T-helper 17 cell (primary cell): ENCODE measurements around the gene PIGS. TPM values are rescaled to one million over a fixed set of nuclear protein-coding genes. Genes with fewer than 3 reads are reported as not detected.
"Not testable (repeated sequence)": the region's sequence is repeated elsewhere in the genome, so short reads cannot be mapped to it uniquely, and the experiment has no call there.

Experiments used
- ATAC-seq: fragments of 150-1000 bp; cut with Tn5 transposase; 2 replicates; pipeline ENCODE4 v1.10.0; 2021; ENCODE audit warnings: mild to moderate bottlenecking, moderate library complexity
- DNase-seq, 3 donors: peaks; one replicate each; pipeline versions ENCODE4 v3.0.0 to v3.0.0-alpha.2; 2020 to 2021
- H3K9me3 ChIP-seq: one replicate; pipeline ENCODE4 v1.7.0; 2013; ENCODE audit warnings: low read length, mild to moderate bottlenecking; ENCODE audit not compliant: control insufficient read depth, poor library complexity, severe bottlenecking
- H3K27ac Mint-ChIP-seq: one replicate; pipeline ENCODE4 v1.8.0; 2022; ENCODE audit warnings: mild to moderate bottlenecking, moderate library complexity, mixed read lengths
- H3K27me3 Mint-ChIP-seq: one replicate; pipeline ENCODE4 v1.8.0; 2022; ENCODE audit warnings: mixed read lengths
- H3K36me3 Mint-ChIP-seq: one replicate; pipeline ENCODE4 v1.8.0; 2022; ENCODE audit warnings: low read depth, mixed read lengths
- H3K4me1 Mint-ChIP-seq: one replicate; pipeline ENCODE4 v1.8.0; 2022; ENCODE audit warnings: mild to moderate bottlenecking, mixed read lengths
- H3K4me3 Mint-ChIP-seq: one replicate; pipeline ENCODE4 v1.8.0; 2022; ENCODE audit warnings: mild to moderate bottlenecking, moderate library complexity, mixed read lengths
- total RNA-seq, 4 donors: library from RNA in 2 of 4; stranded (reverse) in 2 of 4; gene quantifications; one replicate each; pipeline ENCODE4 v1.2.3 and lab custom pipeline; 2022 to 2026

Gene PIGS
- total RNA-seq, 2 donors from 2014 or later = 44.5 to 50.9 TPM

- not testable (repeated sequence) for H3K36me3 Mint-ChIP-seq, DNase-seq
Measured at GRCh38 chr17:28576016-28576415, 4.7 kb upstream of the PIGS start.

GRCh38 chr17:28575126-28575795, 3.9 kb upstream of the PIGS start:
- no peak for ATAC-seq
- peaks cover 32% of the 10 kb centered on the region for H3K4me1 Mint-ChIP-seq
- H3K4me3 Mint-ChIP-seq = no peak overlapping the region
- no peak overlapping the region for H3K27ac Mint-ChIP-seq
- H3K27me3 Mint-ChIP-seq = no peaks in the 10 kb centered on the region
- no peaks in the 10 kb centered on the region for H3K9me3 ChIP-seq
- DNase-seq = no peak
- H3K36me3 Mint-ChIP-seq = peaks cover 7% of the 10 kb centered on the region

More at GRCh38 chr17:28576016-28576415, 4.7 kb upstream of the PIGS start:
- H3K27me3 Mint-ChIP-seq, H3K9me3 ChIP-seq, ATAC-seq: not testable (repeated sequence)
- H3K4me1 Mint-ChIP-seq = peaks cover 32% of the 10 kb centered on the region
- peak overlapping the region; percentile 93 for H3K4me3 Mint-ChIP-seq
- peak overlapping the region; percentile 81 for H3K27ac Mint-ChIP-seq

GRCh38 chr17:28574526-28574925, 3.2 kb upstream of the PIGS start:
- DNase-seq (no peak), ATAC-seq (no peak)
- peak overlapping the region; percentile 5 for H3K4me3 Mint-ChIP-seq
- no peaks in the 10 kb centered on the region for H3K27me3 Mint-ChIP-seq
- H3K4me1 Mint-ChIP-seq = peaks cover 36% of the 10 kb centered on the region
- no peaks in the 10 kb centered on the region for H3K9me3 ChIP-seq
- peaks cover 7% of the 10 kb centered on the region for H3K36me3 Mint-ChIP-seq
- no peak overlapping the region for H3K27ac Mint-ChIP-seq

GRCh38 chr17:28573966-28574480, 2.7 kb upstream of the PIGS start:
- no peak overlapping the region for H3K27ac Mint-ChIP-seq
- no peaks in the 10 kb centered on the region for H3K9me3 ChIP-seq

GRCh38 chr17:28573521-28573920, 2.2 kb upstream of the PIGS start:
- ATAC-seq = no peak
- H3K4me3 Mint-ChIP-seq = no peak overlapping the region
- no peaks in the 10 kb centered on the region for H3K9me3 ChIP-seq
- H3K27ac Mint-ChIP-seq = no peak overlapping the region
- no peaks in the 10 kb centered on the region for H3K27me3 Mint-ChIP-seq
- DNase-seq = no peak
- H3K36me3 Mint-ChIP-seq = peaks cover 7% of the 10 kb centered on the region
- peaks cover 39% of the 10 kb centered on the region for H3K4me1 Mint-ChIP-seq

More at GRCh38 chr17:28573966-28574480, 2.7 kb upstream of the PIGS start:
- H3K27me3 Mint-ChIP-seq = no peaks in the 10 kb centered on the region
- H3K36me3 Mint-ChIP-seq = peaks cover 7% of the 10 kb centered on the region
- no peak overlapping the region for H3K4me3 Mint-ChIP-seq
- H3K4me1 Mint-ChIP-seq = peaks cover 38% of the 10 kb centered on the region
- ATAC-seq = no peak
- DNase-seq = no peak

GRCh38 chr17:28573040-28573380, 1.7 kb upstream of the PIGS start:
- Mint-ChIP-seq H3K4me3 (peak overlapping the region; percentile 97), H3K27me3 (no peaks in the 10 kb centered on the region), H3K4me1 (peaks cover 42% of the 10 kb centered on the region), H3K27ac (peak overlapping the region; percentile 78), H3K36me3 (peaks cover 7% of the 10 kb centered on the region)
- H3K9me3 ChIP-seq = no peaks in the 10 kb centered on the region
- DNase-seq (no peak), ATAC-seq (no peak)

- H3K27me3 Mint-ChIP-seq = no peaks in the 10 kb centered on the region
- peak overlapping the region; percentile 97 for H3K4me3 Mint-ChIP-seq
- DNase-seq (no peak), ATAC-seq (no peak)
- no peaks in the 10 kb centered on the region for H3K9me3 ChIP-seq
- H3K27ac Mint-ChIP-seq = peak overlapping the region; percentile 82
- H3K4me1 Mint-ChIP-seq = peaks cover 47% of the 10 kb centered on the region
- peaks cover 10% of the 10 kb centered on the region for H3K36me3 Mint-ChIP-seq
Measured at GRCh38 chr17:28572259-28573039, 1.1 kb upstream of the PIGS start.

- H3K9me3 ChIP-seq = no peaks in the 10 kb centered on the region
- Mint-ChIP-seq H3K36me3 (peaks cover 10% of the 10 kb centered on the region), H3K4me1 (peaks cover 42% of the 10 kb centered on the region), H3K27me3 (no peaks in the 10 kb centered on the region), H3K27ac (peak overlapping the region; percentile 82), H3K4me3 (peak overlapping the region; percentile 97)
- DNase-seq (peak in 2 of 3 donors; percentile 40 to 50), ATAC-seq (peak; percentile 59)
Measured at GRCh38 chr17:28570716-28571360, 486 bp downstream of the PIGS start.

GRCh38 chr17:28569446-28569845, 1.9 kb downstream of the PIGS start:
- no peaks in the 10 kb centered on the region for H3K9me3 ChIP-seq
- Mint-ChIP-seq H3K36me3 (peaks cover 10% of the 10 kb centered on the region), H3K27me3 (no peaks in the 10 kb centered on the region), H3K27ac (peak overlapping the region; percentile 82), H3K4me3 (peak overlapping the region; percentile 62), H3K4me1 (peaks cover 46% of the 10 kb centered on the region)
- DNase-seq (no peak), ATAC-seq (no peak)

GRCh38 chr17:28567604-28568003, 3.7 kb downstream of the PIGS start:
- H3K4me1 Mint-ChIP-seq = peaks cover 43% of the 10 kb centered on the region

GRCh38 chr17:28563475-28563874, 7.8 kb downstream of the PIGS start:
- H3K27me3 Mint-ChIP-seq = no peaks in the 10 kb centered on the region
- peaks cover 18% of the 10 kb centered on the region for H3K4me1 Mint-ChIP-seq
- ATAC-seq (no peak), DNase-seq (no peak)
- H3K9me3 ChIP-seq = no peaks in the 10 kb centered on the region
- H3K36me3 Mint-ChIP-seq = peaks cover 7% of the 10 kb centered on the region
- H3K4me3 Mint-ChIP-seq = no peak overlapping the region
- peak overlapping the region; percentile 43 for H3K27ac Mint-ChIP-seq

More at GRCh38 chr17:28567604-28568003, 3.7 kb downstream of the PIGS start:
- peak overlapping the region; percentile 60 for H3K27ac Mint-ChIP-seq
- ATAC-seq (no peak), DNase-seq (no peak)
- H3K9me3 ChIP-seq = no peaks in the 10 kb centered on the region
- peak overlapping the region; percentile 60 for H3K4me3 Mint-ChIP-seq
- no peaks in the 10 kb centered on the region for H3K27me3 Mint-ChIP-seq
- peaks cover 8% of the 10 kb centered on the region for H3K36me3 Mint-ChIP-seq

- DNase-seq = no peak
- H3K27me3 Mint-ChIP-seq = no peaks in the 10 kb centered on the region
- no peak for ATAC-seq
- H3K4me3 Mint-ChIP-seq = no peak overlapping the region
- H3K36me3 Mint-ChIP-seq = peaks cover 11% of the 10 kb centered on the region
- no peaks in the 10 kb centered on the region for H3K9me3 ChIP-seq
- no peak overlapping the region for H3K27ac Mint-ChIP-seq
- H3K4me1 Mint-ChIP-seq = peaks cover 28% of the 10 kb centered on the region
Measured at GRCh38 chr17:28555022-28555421, 16.3 kb downstream of the PIGS start.

GRCh38 chr17:28554565-28554964, 16.8 kb downstream of the PIGS start:
- Mint-ChIP-seq H3K4me3 (no peak overlapping the region), H3K4me1 (peaks cover 31% of the 10 kb centered on the region), H3K27me3 (no peaks in the 10 kb centered on the region), H3K27ac (peak overlapping the region; percentile 83), H3K36me3 (peaks cover 9% of the 10 kb centered on the region)
- no peak for ATAC-seq
- DNase-seq = no peak
- H3K9me3 ChIP-seq = no peaks in the 10 kb centered on the region
